Measurements from ENCODE around the gene ETFRF1. TPM values are rescaled to one million over a fixed set of nuclear protein-coding genes. Genes with fewer than 3 reads are reported as not detected.

ETFRF1 gene
- total RNA-seq, 2 experiments from 2014 or later: 32.9 to 39.8 TPM

DNA sequence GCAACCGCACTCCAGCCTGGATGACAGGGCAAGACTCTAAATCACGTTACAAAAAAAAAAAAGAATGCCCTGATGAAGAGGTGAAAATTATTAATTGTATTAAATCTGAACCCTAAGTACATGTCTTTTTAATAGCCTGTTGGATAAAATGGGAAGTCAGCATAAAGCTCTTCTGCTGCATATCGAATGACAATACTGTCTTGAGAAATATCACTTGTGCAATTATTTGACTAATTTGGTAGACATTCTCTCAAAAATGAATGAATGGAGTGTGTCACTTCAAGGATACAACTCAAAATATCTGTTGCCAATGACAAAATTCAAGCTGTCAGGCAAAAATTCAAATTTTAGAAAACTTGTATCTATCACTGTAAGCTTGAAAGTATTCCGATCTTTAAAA lies 39.0 kb upstream of the ETFRF1 start:
- Histone ChIP-seq H3K27ac (ENCODE audit: low read depth in 1 of 2, low read length in 2 of 2) (no peak overlapping the region), H3K9me3 (ENCODE audit: control insufficient read depth in 1 of 2, insufficient read depth in 1 of 2, low read length in 2 of 2) (no peaks in the 10 kb centered on the region), H3K4me1 (ENCODE audit: insufficient read depth, low read length) (no peaks in the 10 kb centered on the region), H3K36me3 (ENCODE audit: insufficient read depth, low read length) (no peaks in the 10 kb centered on the region), H3K27me3 (ENCODE audit: control insufficient read depth in 1 of 2, insufficient read depth in 2 of 2, low read length in 2 of 2) (no peaks in the 10 kb centered on the region), H3K4me3 (ENCODE audit: low read length) (no peak overlapping the region)
- H3K4me3 Mint-ChIP-seq: no peak overlapping the region
- intact Hi-C loops (cut with DNase I, micrococcal nuclease): loop anchor here in 1 of 2 experiments (5.0 to 10.0 kb wide), 2 partner anchors 36 to 239 kb away; no protein-coding TSS in a partner anchor
- POLR2A ChIA-PET: interaction anchor here (1.8 kb wide), 1 partner anchor 231 kb away, joined by 10 read pairs; no protein-coding TSS in a partner anchor
- TF ChIP-seq CTCF (IDR thresholded peaks at IDR 0.05): no peak
- no peak for ATAC-seq (ENCODE audit: poor library complexity)
- H3K27ac Mint-ChIP-seq: no peak overlapping the region
- peaks cover 7% of the 10 kb centered on the region for H3K4me1 Mint-ChIP-seq (ENCODE audit: low read depth)
- no peaks in the 10 kb centered on the region for H3K27me3 Mint-ChIP-seq
- H3K36me3 Mint-ChIP-seq (ENCODE audit: low read depth): no peaks in the 10 kb centered on the region
- DNase-seq: no peak
- CTCF ChIA-PET: interaction anchor here (1.7 kb wide), 1 partner anchor 159 kb away, joined by 7 read pairs; no protein-coding TSS in a partner anchor
- no peaks in the 10 kb centered on the region for H3K9me3 Mint-ChIP-seq

GRCh38 chr12:25162866-25163265 lies 32.2 kb upstream of the ETFRF1 start:
- H3K9me3 Mint-ChIP-seq: no peaks in the 10 kb centered on the region
- Histone ChIP-seq H3K4me1 (ENCODE audit: insufficient read depth, low read length) (no peaks in the 10 kb centered on the region), H3K9me3 (ENCODE audit: control insufficient read depth in 1 of 2, insufficient read depth in 1 of 2, low read length in 2 of 2) (no peaks in the 10 kb centered on the region), H3K27ac (ENCODE audit: low read depth in 1 of 2, low read length in 2 of 2) (no peak overlapping the region), H3K4me3 (ENCODE audit: low read length) (no peak overlapping the region), H3K27me3 (ENCODE audit: control insufficient read depth in 1 of 2, insufficient read depth in 2 of 2, low read length in 2 of 2) (no peaks in the 10 kb centered on the region), H3K36me3 (ENCODE audit: insufficient read depth, low read length) (no peaks in the 10 kb centered on the region)
- H3K27ac Mint-ChIP-seq: no peak overlapping the region
- H3K36me3 Mint-ChIP-seq (ENCODE audit: low read depth): no peaks in the 10 kb centered on the region
- ChIA-PET POLR2A (no interaction called here), CTCF (no interaction called here)
- no peaks in the 10 kb centered on the region for H3K4me1 Mint-ChIP-seq (ENCODE audit: low read depth)
- no peak for TF ChIP-seq CTCF (IDR thresholded peaks at IDR 0.05)
- DNase-seq (no peak), ATAC-seq (ENCODE audit: poor library complexity) (no peak)
- H3K27me3 Mint-ChIP-seq: no peaks in the 10 kb centered on the region
- no peak overlapping the region for H3K4me3 Mint-ChIP-seq
- intact Hi-C loops (cut with DNase I, micrococcal nuclease): no loop called here

GRCh38 chr12:25182765-25183164 lies 12.3 kb upstream of the ETFRF1 start:
- H3K27me3 Mint-ChIP-seq: peaks cover 1% of the 10 kb centered on the region
- ChIA-PET CTCF (no interaction called here), POLR2A (no interaction called here)
- no peak overlapping the region for H3K27ac Mint-ChIP-seq
- Histone ChIP-seq H3K4me3 (ENCODE audit: low read length) (no peak overlapping the region), H3K4me1 (ENCODE audit: insufficient read depth, low read length) (no peaks in the 10 kb centered on the region), H3K27me3 (ENCODE audit: control insufficient read depth in 1 of 2, insufficient read depth in 2 of 2, low read length in 2 of 2) (no peaks in the 10 kb centered on the region), H3K27ac (ENCODE audit: low read depth in 1 of 2, low read length in 2 of 2) (no peak overlapping the region), H3K36me3 (ENCODE audit: insufficient read depth, low read length) (no peaks in the 10 kb centered on the region), H3K9me3 (ENCODE audit: control insufficient read depth in 1 of 2, insufficient read depth in 1 of 2, low read length in 2 of 2) (no peaks in the 10 kb centered on the region)
- H3K4me3 Mint-ChIP-seq: no peak overlapping the region
- intact Hi-C loops (cut with DNase I, micrococcal nuclease): no loop called here
- peaks cover 17% of the 10 kb centered on the region for H3K4me1 Mint-ChIP-seq (ENCODE audit: low read depth)
- TF ChIP-seq CTCF (IDR thresholded peaks at IDR 0.05): no peak
- H3K9me3 Mint-ChIP-seq: no peaks in the 10 kb centered on the region
- H3K36me3 Mint-ChIP-seq (ENCODE audit: low read depth): no peaks in the 10 kb centered on the region
- no peak for DNase-seq
- no peak for ATAC-seq (ENCODE audit: poor library complexity)

All from CD4-positive, alpha-beta T cell (primary cell).